ENCODE measurements around the gene LRP5.
A peak's percentile ranks its signal among the peaks of the same experiment; 100 is the strongest.

Gene LRP5

GRCh38 chr11:68267881-68268240 is 44.5 kb upstream of the LRP5 start:
- DNase-seq (ENCODE audit: insufficient read length, low spot score) = no peak
- FAIRE-seq = no peak
- no peak for TF ChIP-seq CTCF (IDR thresholded peaks at IDR 0.05; ENCODE audit: insufficient read depth, missing control alignments)

- no peak for FAIRE-seq
- TF ChIP-seq CTCF (IDR thresholded peaks at IDR 0.05; ENCODE audit: insufficient read depth, missing control alignments) = no peak
- DNase-seq (ENCODE audit: insufficient read length, low spot score) = no peak
These were observed 42.8 kb upstream of the LRP5 start for GRCh38 chr11:68269414-68270081.

- TF ChIP-seq CTCF (IDR thresholded peaks at IDR 0.05; ENCODE audit: insufficient read depth, missing control alignments) = no peak
- FAIRE-seq = no peak
- no peak for DNase-seq (ENCODE audit: insufficient read length, low spot score)
These were observed 42.0 kb upstream of the LRP5 start for GRCh38 chr11:68270196-68271022.

- FAIRE-seq (no peak), DNase-seq (ENCODE audit: insufficient read length, low spot score) (peak; percentile 60)
- TF ChIP-seq CTCF (IDR thresholded peaks at IDR 0.05; ENCODE audit: insufficient read depth, missing control alignments) = peak; percentile 39
These were observed 41.2 kb upstream of the LRP5 start for GRCh38 chr11:68271023-68271780.

- DNase-seq (ENCODE audit: insufficient read length, low spot score) (peak; percentile 97), FAIRE-seq (no peak)
- no peak for TF ChIP-seq CTCF (IDR thresholded peaks at IDR 0.05; ENCODE audit: insufficient read depth, missing control alignments)
These were observed 40.4 kb upstream of the LRP5 start, which contains the start of gene C11orf24 for GRCh38 chr11:68271781-68272608. TSS of gene C11orf24 (minus strand) at chr11:68271973. CDS start at chr11:68263767, 8,206 bp downstream.

GRCh38 chr11:68273026-68273738 is 39.2 kb upstream of the LRP5 start:
- FAIRE-seq = no peak
- no peak for DNase-seq (ENCODE audit: insufficient read length, low spot score)
- TF ChIP-seq CTCF (IDR thresholded peaks at IDR 0.05; ENCODE audit: insufficient read depth, missing control alignments) = no peak

All from D721Med (cell line).